ENCODE measurements around the gene VSNL1.

The VSNL1 gene

GRCh38 chr2:17571681-17572080 lies 31.2 kb downstream of the VSNL1 start:
- TF ChIP-seq CTCF (IDR thresholded peaks at IDR 0.05; ENCODE audit: insufficient read depth, low read depth, low read length, missing control alignments): no peak
- no peak for DNase-seq (ENCODE audit: low read depth)
- H3K4me3 ChIP-seq (ENCODE audit: low read depth, low read length): no peak overlapping the region

DNA sequence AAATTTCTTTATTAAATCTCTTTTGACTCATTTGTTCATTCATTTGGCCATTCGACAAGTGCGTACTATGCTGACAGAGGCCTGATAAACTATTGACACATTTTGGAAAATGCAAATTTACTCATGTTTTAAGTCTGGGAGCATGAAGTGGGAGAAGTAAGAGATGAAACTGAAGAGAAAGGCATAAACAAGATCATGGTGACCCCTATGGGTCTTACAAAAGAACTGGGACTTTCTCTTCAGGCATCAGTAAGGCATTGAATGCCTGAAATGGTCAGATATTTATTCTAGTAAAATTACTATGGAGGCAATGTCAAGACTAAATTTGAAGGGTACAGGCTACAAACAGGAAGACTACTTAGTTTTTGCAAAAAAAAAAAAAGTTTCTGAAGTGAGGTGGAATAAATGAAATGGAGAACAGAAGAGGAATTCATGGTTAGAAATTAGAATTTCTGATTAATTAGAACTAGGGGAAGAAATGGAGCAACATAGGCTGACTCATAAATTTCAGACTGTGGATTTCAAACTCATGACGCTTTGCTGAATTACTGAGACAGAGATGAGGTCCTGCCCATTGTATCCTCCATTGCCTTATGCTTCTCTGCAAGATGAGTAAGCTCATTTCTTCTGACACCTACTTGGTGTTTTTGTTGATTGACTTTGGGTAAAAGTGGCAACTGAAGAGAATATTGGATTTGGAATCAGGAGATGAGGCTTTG lies 32.7 kb downstream of the VSNL1 start:
- peak; percentile 11 for TF ChIP-seq CTCF (IDR thresholded peaks at IDR 0.05; ENCODE audit: insufficient read depth, low read depth, low read length, missing control alignments)
- H3K4me3 ChIP-seq (ENCODE audit: low read depth, low read length): no peak overlapping the region
- DNase-seq (ENCODE audit: low read depth): no peak

DNA sequence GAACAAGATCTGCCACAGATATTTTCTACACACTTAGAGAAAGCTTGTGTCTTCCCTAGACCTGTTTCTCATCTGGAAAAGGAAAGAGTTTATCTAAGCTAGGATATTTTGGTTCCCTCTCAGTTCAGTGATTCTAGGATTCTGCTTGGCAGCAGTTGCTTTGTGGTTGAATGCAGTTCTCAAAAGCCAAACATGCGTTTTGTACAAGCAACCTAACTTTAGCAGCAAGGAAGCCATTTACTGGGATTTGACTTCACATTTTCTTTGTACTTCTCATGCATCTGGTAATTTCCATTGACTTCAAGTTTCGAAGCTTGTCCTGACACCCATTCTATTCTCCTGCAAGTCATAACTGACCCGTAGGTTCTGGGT lies 33.3 kb downstream of the VSNL1 start:
- no peak overlapping the region for H3K4me3 ChIP-seq (ENCODE audit: low read depth, low read length)
- TF ChIP-seq CTCF (IDR thresholded peaks at IDR 0.05; ENCODE audit: insufficient read depth, low read depth, low read length, missing control alignments): no peak
- no peak for DNase-seq (ENCODE audit: low read depth)

DNA sequence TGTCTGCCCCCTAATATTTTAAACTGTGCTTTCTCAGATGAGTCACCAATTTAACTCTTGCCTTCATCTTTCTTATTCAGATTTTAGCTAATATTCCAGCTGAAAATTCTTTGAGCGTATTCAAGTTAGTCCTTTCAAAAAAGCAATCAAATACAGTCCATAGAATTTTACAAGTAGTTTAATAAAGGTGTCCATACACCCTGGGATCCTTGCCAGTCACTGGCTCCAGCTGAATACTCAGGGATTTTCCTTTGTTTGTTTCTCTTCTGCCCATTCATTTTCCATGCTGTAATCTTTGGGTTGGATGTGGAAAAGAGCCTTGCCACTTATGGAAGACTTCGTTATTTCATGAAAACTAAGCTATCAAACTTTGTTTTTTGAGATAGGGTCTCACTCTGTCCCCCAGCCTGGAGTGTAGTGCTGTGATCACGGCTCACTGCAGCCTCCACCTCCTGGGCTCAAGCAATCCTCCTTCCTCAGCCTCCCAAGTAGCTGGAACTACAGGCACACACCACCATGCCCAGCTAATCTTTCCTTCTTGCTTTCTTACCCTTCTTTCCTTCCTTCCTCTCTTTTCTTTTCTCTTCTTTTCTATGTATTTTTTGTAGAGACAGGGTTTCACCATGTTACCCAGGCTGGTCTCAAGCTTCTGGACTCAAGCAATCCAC lies 34.0 kb downstream of the VSNL1 start:
- no peak for TF ChIP-seq CTCF (IDR thresholded peaks at IDR 0.05; ENCODE audit: insufficient read depth, low read depth, low read length, missing control alignments)
- no peak overlapping the region for H3K4me3 ChIP-seq (ENCODE audit: low read depth, low read length)
- no peak for DNase-seq (ENCODE audit: low read depth)

GRCh38 chr2:17576802-17577201 lies 36.3 kb downstream of the VSNL1 start:
- TF ChIP-seq CTCF (IDR thresholded peaks at IDR 0.05; ENCODE audit: insufficient read depth, low read depth, low read length, missing control alignments): no peak
- H3K4me3 ChIP-seq (ENCODE audit: low read depth, low read length): no peak overlapping the region
- DNase-seq (ENCODE audit: low read depth): no peak

DNA sequence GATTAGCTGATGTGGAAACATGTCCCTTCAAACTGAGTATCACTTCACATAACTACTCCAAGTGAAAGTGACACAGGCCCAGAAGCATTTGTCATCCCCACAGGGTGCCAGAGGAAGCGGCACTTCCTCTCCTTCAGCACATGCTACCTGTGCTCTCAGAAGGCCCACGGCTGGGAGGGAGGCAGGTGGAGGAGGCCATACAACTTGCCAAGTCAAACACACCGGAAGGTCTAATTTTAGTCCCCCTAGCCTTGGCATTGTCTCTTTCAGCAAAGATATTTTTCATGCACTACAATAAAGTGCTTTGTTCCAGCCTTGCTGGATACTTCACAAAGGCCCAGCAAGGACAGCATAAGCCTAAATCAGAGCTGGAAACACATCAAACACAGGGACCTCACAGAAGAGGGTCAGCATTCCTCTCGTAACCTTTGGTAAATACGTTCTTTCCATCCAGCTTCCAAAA lies 38.0 kb downstream of the VSNL1 start:
- no peak for TF ChIP-seq CTCF (IDR thresholded peaks at IDR 0.05; ENCODE audit: insufficient read depth, low read depth, low read length, missing control alignments)
- H3K4me3 ChIP-seq (ENCODE audit: low read depth, low read length): no peak overlapping the region
- peak; percentile 74 for DNase-seq (ENCODE audit: low read depth)

Measured in GM12865 (cell line).